CD14-positive monocyte (primary cell): Measurements from ENCODE around the gene GALNTL6. TPM values are rescaled to one million over a fixed set of nuclear protein-coding genes. Genes with fewer than 3 reads are reported as not detected.

Source experiments
- DNase-seq, 3 donors: peaks; one replicate each; pipeline ENCODE4 v3.0.0-alpha.2; 2011 to 2022
- H2AFZ ChIP-seq: 2 replicates; pipeline ENCODE4 v1.6.0; 2012; ENCODE audit warnings: mild to moderate bottlenecking, low read depth, low read length, inconsistent platforms; ENCODE audit not compliant: insufficient read depth, poor library complexity, severe bottlenecking
- H3K27ac ChIP-seq, 2 donors: 1 replicate in 1 of 2; 2 replicates in 1 of 2; pipeline ENCODE4 v1.5.1; 2012 to 2013; ENCODE audit warnings: low read length in 2 of 2, control low read depth in 1 of 2, inconsistent platforms in 1 of 2, low read depth in 1 of 2, mild to moderate bottlenecking in 1 of 2
- H3K27me3 ChIP-seq, 2 donors: one replicate each; pipeline versions ENCODE4 v1.6.0 to v1.6.1; 2011 to 2013; ENCODE audit warnings: low read length in 2 of 2; ENCODE audit not compliant: control insufficient read depth in 2 of 2, insufficient read depth in 2 of 2
- H3K36me3 ChIP-seq, 2 donors: replicated peaks in 1 of 2; 1 replicate in 1 of 2; 2 replicates in 1 of 2; pipeline versions ENCODE4 v1.5.1 to v1.6.1; 2012 to 2013; ENCODE audit warnings: low read length in 2 of 2, control low read depth in 1 of 2, inconsistent platforms in 1 of 2, mild to moderate bottlenecking in 1 of 2; ENCODE audit not compliant: insufficient read depth in 2 of 2, control insufficient read depth in 1 of 2
- H3K4me1 ChIP-seq, 2 donors: 1 replicate in 1 of 2; 2 replicates in 1 of 2; pipeline versions ENCODE4 v1.5.1 to v1.6.1; 2012 to 2013; ENCODE audit warnings: low read length in 2 of 2, control low read depth in 1 of 2, inconsistent platforms in 1 of 2, mild to moderate bottlenecking in 1 of 2, moderate library complexity in 1 of 2; ENCODE audit not compliant: insufficient read depth in 2 of 2, control insufficient read depth in 1 of 2
- H3K4me2 ChIP-seq: replicated peaks from 2 replicates; pipeline ENCODE3; 2012; ENCODE audit warnings: low read length, moderate library complexity, mild to moderate bottlenecking; ENCODE audit not compliant: poor library complexity, severe bottlenecking; ENCODE audit errors: extremely low read depth
- H3K4me3 ChIP-seq, 3 experiments: fragments of 200-600 bp in 1 of 3; sonication (generic) in 1 of 3; replicated peaks in 1 of 3; 1 replicate in 2 of 3; 2 replicates in 1 of 3; pipeline ENCODE4 v1.5.1; 2011 to 2013; ENCODE audit warnings: low read length in 3 of 3, mild to moderate bottlenecking in 3 of 3, control low read depth in 2 of 3, low read depth in 2 of 3, inconsistent platforms in 1 of 3, moderate library complexity in 1 of 3
- H3K79me2 ChIP-seq: 2 replicates; pipeline ENCODE4 v1.6.0; 2012; ENCODE audit warnings: mild to moderate bottlenecking, control low read depth, inconsistent platforms, low read length, moderate library complexity; ENCODE audit not compliant: insufficient read depth
- H3K9ac ChIP-seq: 2 replicates; pipeline ENCODE4 v1.6.0; 2017; ENCODE audit warnings: low read length, mild to moderate bottlenecking; ENCODE audit not compliant: insufficient read depth, poor library complexity, severe bottlenecking
- H3K9me3 ChIP-seq, 2 donors: replicated peaks in 1 of 2; 1 replicate in 1 of 2; 2 replicates in 1 of 2; pipeline versions ENCODE4 v1.5.1 to v1.6.1; 2012 to 2013; ENCODE audit warnings: low read length in 2 of 2, control low read depth in 1 of 2; ENCODE audit not compliant: control insufficient read depth in 1 of 2, insufficient read depth in 1 of 2
- H4K20me1 ChIP-seq: 2 replicates; pipeline ENCODE4 v1.6.0; 2012; ENCODE audit warnings: mild to moderate bottlenecking, low read length, control low read depth, moderate library complexity; ENCODE audit not compliant: insufficient read depth
- H3K27ac Mint-ChIP-seq, 7 donors: one replicate each; pipeline ENCODE4 v1.8.0; 2020; ENCODE audit warnings: mild to moderate bottlenecking in 7 of 7, mixed read lengths in 7 of 7, moderate library complexity in 6 of 7, inconsistent platforms in 2 of 7
- H3K27me3 Mint-ChIP-seq, 3 donors: one replicate each; pipeline ENCODE4 v1.8.0; 2021 to 2022; ENCODE audit warnings: low read depth in 3 of 3, mild to moderate bottlenecking in 3 of 3, mixed read lengths in 3 of 3, moderate library complexity in 3 of 3, inconsistent platforms in 1 of 3
- H3K36me3 Mint-ChIP-seq, 2 donors: one replicate each; pipeline ENCODE4 v1.8.0; 2020; ENCODE audit warnings: mixed read lengths in 2 of 2, inconsistent platforms in 1 of 2, mild to moderate bottlenecking in 1 of 2
- H3K4me1 Mint-ChIP-seq: one replicate; pipeline ENCODE4 v1.8.0; 2020; ENCODE audit warnings: mild to moderate bottlenecking, mixed read lengths
- H3K4me3 Mint-ChIP-seq, 2 donors: one replicate each; pipeline ENCODE4 v1.8.0; 2020; ENCODE audit warnings: mild to moderate bottlenecking in 2 of 2, mixed read lengths in 2 of 2, moderate library complexity in 1 of 2
- H3K9me3 Mint-ChIP-seq, 7 donors: one replicate each; pipeline ENCODE4 v1.8.0; 2020 to 2022; ENCODE audit warnings: mixed read lengths in 7 of 7, mild to moderate bottlenecking in 6 of 7, moderate library complexity in 6 of 7, inconsistent platforms in 2 of 7
- CTCF ChIP-seq: fragments of 200-600 bp; IDR thresholded peaks from one replicate; pipeline ENCODE4 v1.8.0; 2022; ENCODE audit warnings: antibody characterized with exemption, mild to moderate bottlenecking
- WGBS: methylation state at CpG from one replicate; pipeline ENCODE4 v1.1.5; 2013; ENCODE audit warnings: missing lambda C conversion rate; ENCODE audit not compliant: insufficient coverage; 5-methylcytosine and 5-hydroxymethylcytosine counted together
- intact Hi-C, 2 donors: fragments of 100-400 bp; cut with micrococcal nuclease; formaldehyde crosslinking; loops; one replicate each; pipeline versions ENCODE4 v1.15.0 to v1.15.1; 2023
- polyA plus RNA-seq, 3 donors: library from polyadenylated mRNA; depleted of rRNA in 1 of 3; unstranded in 2 of 3; stranded (reverse) in 1 of 3; fragments of 300-500 nt in 2 of 3; fragments of >200 nt in 1 of 3; fragmentation: Illumina TruSeq in 2 of 3; gene quantifications; 1 replicate in 2 of 3; 2 replicates in 1 of 3; pipeline ENCODE4 v1.2.3, GENCODE V29; 2012 to 2021

GALNTL6 gene
- polyA plus RNA-seq, 3 donors, result 0.05 TPM; not detected in 2

- intact Hi-C loops, result no loop called here
These were observed 667.3 kb downstream of the GALNTL6 start for GRCh38 chr4:172480471-172480870.

GRCh38 chr4:172481802-172482508 lies 668.8 kb downstream of the GALNTL6 start:
- no peaks in the 10 kb centered on the region for H3K79me2 ChIP-seq
- Mint-ChIP-seq H3K9me3 (peaks cover 4 to 20% (median 11%) of the 10 kb centered on the region in 7 donors), H3K36me3 (no peaks in the 10 kb centered on the region), H3K4me3 (no peak overlapping the region), H3K27me3 (no peaks in the 10 kb centered on the region), H3K4me1 (no peaks in the 10 kb centered on the region), H3K27ac (no peak overlapping the region)
- no peaks in the 10 kb centered on the region for H4K20me1 ChIP-seq
- no peak overlapping the region for H3K9ac ChIP-seq
- TF ChIP-seq CTCF, result no peak
- no peak overlapping the region for H3K4me2 ChIP-seq
- no peak overlapping the region for H3K27ac ChIP-seq
- WGBS, result 96% methylated on average over 27 of the region's 30 CpGs
- no peak overlapping the region for H2AFZ ChIP-seq
- H3K9me3 ChIP-seq, result peaks cover 6 to 18% of the 10 kb centered on the region in 2 donors
- no peak overlapping the region for H3K4me3 ChIP-seq
- H3K27me3 ChIP-seq, result no peaks in the 10 kb centered on the region
- H3K4me1 ChIP-seq, result no peaks in the 10 kb centered on the region
- H3K36me3 ChIP-seq, result no peaks in the 10 kb centered on the region
- no peak for DNase-seq
- intact Hi-C loops, result no loop called here

More at GRCh38 chr4:172480471-172480870, 667.3 kb downstream of the GALNTL6 start:
- Mint-ChIP-seq H3K4me3 (no peak overlapping the region), H3K9me3 (peaks cover 4 to 20% (median 11%) of the 10 kb centered on the region in 7 donors), H3K27me3 (peaks cover 0 to 2% (median 0%) of the 10 kb centered on the region in 3 donors), H3K36me3 (no peaks in the 10 kb centered on the region), H3K4me1 (no peaks in the 10 kb centered on the region), H3K27ac (no peak overlapping the region)
- no peak for TF ChIP-seq CTCF
- no peak for DNase-seq
- H3K9ac ChIP-seq, result no peak overlapping the region
- no peak overlapping the region for H3K4me3 ChIP-seq
- H2AFZ ChIP-seq, result no peak overlapping the region
- no peaks in the 10 kb centered on the region for H3K27me3 ChIP-seq
- H3K9me3 ChIP-seq, result peaks cover 6 to 18% of the 10 kb centered on the region in 2 donors
- 100% methylated on average over 1 of the region's 2 CpGs for WGBS
- H3K4me1 ChIP-seq, result no peaks in the 10 kb centered on the region
- H3K4me2 ChIP-seq, result no peak overlapping the region
- H3K36me3 ChIP-seq, result no peaks in the 10 kb centered on the region
- H3K79me2 ChIP-seq, result no peaks in the 10 kb centered on the region
- H4K20me1 ChIP-seq, result no peaks in the 10 kb centered on the region
- no peak overlapping the region for H3K27ac ChIP-seq
